GM12801 (cell line): ENCODE measurements around the gene FPR2.

Experiments
- TF ChIP-seq, protein P1 (sequence below): IDR thresholded peaks from one replicate; pipeline ENCODE4 v1.5.1; 2011; ENCODE audit warnings: control low read depth; ENCODE audit not compliant: insufficient read length; ENCODE audit errors: extremely low read depth

The FPR2 gene

DNA sequence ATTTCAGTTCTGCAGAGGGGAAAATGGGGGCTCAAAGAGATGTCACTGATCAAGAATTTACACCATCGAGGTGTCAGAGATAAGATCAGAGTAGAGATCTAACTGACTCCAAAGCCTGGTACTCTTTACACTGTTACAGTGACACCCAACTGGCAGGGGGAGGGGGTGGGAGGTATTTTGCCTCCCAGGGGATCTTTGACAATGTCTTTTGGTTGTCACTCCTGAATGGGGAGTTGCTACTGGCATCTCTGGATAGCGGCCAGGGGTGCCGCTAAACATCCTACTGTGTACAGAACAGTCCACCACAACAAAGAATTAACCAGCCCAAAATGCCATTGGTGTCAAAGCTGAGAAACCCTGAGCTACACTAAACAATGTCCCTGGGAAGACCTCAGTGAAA, 37.1 kb downstream of the FPR2 start:
- TF ChIP-seq, protein P1, sequence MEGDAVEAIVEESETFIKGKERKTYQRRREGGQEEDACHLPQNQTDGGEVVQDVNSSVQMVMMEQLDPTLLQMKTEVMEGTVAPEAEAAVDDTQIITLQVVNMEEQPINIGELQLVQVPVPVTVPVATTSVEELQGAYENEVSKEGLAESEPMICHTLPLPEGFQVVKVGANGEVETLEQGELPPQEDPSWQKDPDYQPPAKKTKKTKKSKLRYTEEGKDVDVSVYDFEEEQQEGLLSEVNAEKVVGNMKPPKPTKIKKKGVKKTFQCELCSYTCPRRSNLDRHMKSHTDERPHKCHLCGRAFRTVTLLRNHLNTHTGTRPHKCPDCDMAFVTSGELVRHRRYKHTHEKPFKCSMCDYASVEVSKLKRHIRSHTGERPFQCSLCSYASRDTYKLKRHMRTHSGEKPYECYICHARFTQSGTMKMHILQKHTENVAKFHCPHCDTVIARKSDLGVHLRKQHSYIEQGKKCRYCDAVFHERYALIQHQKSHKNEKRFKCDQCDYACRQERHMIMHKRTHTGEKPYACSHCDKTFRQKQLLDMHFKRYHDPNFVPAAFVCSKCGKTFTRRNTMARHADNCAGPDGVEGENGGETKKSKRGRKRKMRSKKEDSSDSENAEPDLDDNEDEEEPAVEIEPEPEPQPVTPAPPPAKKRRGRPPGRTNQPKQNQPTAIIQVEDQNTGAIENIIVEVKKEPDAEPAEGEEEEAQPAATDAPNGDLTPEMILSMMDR, result no peak

DNA sequence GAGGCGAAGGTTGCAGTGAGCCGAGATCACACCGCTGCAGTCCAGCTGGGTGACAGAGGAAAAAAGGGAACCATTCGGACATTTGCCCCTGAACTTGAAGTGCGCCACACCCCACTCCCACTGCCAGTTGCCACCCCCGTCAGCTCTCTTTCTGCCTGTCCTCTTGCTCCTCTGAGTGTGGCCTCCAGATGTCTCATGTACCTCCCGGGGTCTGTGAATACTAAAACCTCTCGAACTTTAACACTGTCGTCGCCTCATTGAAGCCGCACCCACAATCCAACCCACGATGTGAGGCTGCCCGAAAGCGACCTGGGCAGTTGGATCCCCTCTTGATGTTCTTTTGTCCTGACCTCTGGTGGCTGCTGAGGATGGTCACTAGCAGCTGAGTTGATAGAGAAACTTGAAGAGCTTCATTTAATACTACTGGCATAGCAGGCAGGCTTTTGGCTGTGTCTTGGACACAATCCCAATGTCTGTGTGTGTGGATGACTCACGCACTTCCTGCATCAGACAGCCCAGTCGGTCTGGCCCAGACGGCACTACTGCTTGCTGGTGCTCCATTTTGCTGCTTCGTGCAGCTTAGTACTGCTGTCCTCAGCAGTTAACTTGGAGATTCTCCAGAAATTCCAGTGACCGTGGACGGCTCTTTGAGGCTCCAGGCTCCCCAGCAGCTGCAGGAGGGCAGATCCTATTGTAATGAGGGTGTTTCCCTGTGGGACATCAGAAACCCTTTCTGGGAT, 38.2 kb downstream of the FPR2 start:
- TF ChIP-seq, protein P1, result no peak

DNA sequence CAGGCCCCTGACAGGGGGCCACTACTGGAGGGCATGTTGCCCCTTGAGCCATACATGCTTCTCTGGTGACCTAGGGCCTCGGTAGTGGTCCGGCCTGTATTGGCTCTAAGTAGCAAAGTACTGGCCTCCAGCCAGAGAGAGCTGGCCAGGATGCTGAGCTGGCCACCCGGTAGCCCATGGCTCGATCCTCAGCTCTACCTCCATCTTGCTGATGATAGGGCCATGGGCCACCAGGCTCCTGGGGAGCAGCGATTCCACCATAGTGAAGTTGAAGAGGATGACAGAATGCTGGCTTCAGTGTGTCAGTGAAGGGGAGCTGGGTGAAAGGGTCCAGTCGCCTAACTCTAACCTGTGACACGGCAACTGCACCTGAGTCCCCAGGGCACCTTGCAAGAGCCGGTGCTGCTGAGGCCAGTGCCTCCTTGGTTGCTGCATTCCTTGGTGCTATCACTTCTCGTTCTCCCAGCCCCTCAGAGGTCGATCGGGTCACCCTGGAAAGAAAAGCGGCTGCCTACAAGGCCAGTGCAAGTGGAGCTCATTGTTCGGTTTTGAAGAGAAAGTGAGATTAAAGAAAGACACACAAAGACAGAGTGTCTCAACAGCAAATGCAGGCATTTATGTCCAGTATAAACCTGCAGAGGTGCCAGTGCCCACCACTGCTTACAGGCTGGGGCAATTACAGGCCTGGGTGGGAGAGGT, 38.9 kb downstream of the FPR2 start:
- TF ChIP-seq, protein P1, result no peak

DNA sequence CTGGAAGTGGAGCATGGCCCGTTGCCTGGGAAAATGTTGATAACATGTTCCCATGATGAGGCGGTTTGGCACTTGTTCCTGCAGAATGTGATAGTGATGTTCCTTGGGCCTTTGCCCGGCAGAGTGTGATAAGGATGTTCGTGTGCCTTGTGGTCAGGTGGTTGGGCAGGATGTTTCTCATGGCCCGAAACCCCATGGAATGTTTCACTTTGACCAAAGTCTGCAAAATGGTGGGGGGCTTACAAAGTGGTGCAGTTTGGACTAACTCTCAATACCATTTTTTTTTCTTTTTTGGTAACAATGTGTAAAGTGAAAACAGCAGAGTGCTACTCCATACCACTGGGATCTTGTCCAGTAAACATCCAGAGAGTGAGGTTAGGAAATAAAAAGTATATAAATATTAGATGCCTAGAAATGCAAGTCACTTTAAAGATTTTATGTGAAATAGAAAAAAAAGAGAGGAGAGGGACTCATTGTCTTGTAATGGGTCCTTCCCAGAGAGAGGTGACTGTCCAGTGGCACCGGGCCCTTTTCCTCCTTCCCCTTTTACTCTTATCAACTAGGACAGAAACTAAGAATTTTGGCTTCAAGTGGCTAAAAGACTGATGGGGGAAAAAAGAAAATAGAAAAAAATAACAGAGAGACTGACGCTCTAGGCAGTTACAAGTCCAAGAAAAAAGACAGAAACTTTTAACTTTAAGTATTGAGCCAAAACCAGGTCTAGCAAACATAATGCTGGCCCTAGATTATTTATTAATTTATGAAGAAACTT, 39.7 kb downstream of the FPR2 start:
- TF ChIP-seq, protein P1, result no peak

DNA sequence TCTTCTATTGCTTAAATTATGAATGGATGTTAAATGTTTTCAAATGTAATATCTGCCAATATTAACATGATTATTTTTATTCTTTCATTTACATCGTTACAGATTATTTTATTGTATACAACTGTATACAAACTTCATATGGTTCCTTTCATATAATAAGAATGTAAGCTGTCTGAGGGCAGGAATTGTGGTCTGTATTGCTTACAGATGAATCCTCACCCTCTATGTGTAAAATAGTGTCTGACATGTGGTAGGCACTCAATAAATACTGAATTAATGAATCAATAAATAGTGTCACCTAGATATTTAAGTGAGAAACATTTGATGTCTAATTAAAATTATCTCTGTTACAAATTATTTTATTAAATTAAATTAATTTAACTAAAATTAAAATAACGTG, 41.8 kb downstream of the FPR2 start:
- TF ChIP-seq, protein P1, result no peak

DNA sequence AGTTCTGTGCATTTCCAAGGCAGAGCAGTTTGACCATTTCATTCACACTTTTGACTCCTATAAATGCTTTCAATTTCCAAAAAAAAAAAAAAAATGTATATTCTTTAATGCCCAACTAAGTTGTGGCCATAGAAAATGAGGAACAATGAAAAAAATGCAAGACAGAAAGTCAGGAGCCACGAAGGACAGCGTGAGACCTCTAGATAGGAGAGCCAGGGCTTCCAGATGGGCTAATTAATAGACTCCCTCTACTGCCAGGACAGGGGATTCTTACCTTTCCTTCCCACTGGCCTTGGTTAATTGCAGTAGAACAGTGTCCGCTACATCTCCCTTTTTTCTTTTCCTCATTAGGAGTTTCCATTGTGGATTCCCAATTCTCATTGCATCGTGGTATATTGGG, 42.5 kb downstream of the FPR2 start:
- TF ChIP-seq, protein P1, result no peak

DNA sequence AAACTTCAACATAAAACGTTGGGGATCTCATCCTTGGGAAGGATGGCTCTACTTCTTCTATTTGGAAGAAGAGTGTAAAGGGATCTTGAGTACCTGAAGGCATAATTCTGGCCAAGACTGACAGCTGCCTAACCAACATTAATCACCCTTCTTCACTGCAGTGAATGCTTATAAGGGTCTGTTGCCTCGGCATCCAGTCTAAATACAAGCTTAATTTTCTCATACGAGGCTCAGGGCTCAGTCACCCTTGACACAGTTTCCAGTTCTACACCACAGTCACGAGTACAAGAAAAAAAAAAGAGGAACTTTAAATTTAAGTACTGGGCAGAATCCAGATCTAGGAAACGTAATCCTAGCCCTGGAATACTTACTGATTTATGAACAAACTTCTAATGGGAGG, 43.0 kb downstream of the FPR2 start:
- TF ChIP-seq, protein P1, result no peak
